Measurements from ENCODE around the gene HS3ST4.

DNA sequence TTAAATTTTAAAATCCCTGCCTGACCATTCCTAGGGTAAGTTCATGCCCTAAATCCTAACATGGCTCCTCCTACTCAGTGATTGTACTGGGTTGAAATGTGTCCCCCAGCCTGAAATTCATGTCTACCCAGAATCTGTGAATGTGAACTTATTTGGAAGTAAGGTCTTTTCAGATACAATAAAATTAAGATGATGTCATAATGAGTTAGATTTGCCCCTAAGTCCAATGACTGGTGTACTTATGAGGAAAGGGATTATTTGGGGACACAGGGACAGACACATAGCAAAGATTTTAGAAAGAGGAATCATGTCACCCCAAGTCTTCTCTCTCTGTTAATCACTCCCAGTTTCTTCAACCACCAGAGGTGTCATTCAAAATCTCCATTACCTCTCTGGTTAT lies 185.3 kb downstream of the HS3ST4 start:
- TF ChIP-seq, protein P1, sequence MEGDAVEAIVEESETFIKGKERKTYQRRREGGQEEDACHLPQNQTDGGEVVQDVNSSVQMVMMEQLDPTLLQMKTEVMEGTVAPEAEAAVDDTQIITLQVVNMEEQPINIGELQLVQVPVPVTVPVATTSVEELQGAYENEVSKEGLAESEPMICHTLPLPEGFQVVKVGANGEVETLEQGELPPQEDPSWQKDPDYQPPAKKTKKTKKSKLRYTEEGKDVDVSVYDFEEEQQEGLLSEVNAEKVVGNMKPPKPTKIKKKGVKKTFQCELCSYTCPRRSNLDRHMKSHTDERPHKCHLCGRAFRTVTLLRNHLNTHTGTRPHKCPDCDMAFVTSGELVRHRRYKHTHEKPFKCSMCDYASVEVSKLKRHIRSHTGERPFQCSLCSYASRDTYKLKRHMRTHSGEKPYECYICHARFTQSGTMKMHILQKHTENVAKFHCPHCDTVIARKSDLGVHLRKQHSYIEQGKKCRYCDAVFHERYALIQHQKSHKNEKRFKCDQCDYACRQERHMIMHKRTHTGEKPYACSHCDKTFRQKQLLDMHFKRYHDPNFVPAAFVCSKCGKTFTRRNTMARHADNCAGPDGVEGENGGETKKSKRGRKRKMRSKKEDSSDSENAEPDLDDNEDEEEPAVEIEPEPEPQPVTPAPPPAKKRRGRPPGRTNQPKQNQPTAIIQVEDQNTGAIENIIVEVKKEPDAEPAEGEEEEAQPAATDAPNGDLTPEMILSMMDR (IDR thresholded peaks at IDR 0.05) = no peak
- no peak for TF ChIP-seq ZFX (IDR thresholded peaks at IDR 0.05; ENCODE audit: borderline replicate concordance)
